ENCODE data around the gene RPUSD4. TPM values are rescaled to one million over a fixed set of nuclear protein-coding genes. Genes with fewer than 3 reads are reported as not detected.
"Not testable (repeated sequence)": the region's sequence is repeated elsewhere in the genome, so short reads cannot be mapped to it uniquely, and the experiment has no call there.

The RPUSD4 gene
- polyA plus RNA-seq (2013, experiment 1 of 4), result 40.4 TPM
- polyA plus RNA-seq (2013, experiment 2 of 4), result 42.7 TPM
- 30.1 TPM for polyA plus RNA-seq (2013, experiment 3 of 4)
- polyA plus RNA-seq (2013, experiment 4 of 4), result 35.7 TPM

- Histone ChIP-seq H3K4me3 (ENCODE audit: insufficient read depth, low read depth, low read length) (peak within 1 kb of the TSS; percentile 99), H3K27me3 (ENCODE audit: control insufficient read depth, insufficient read depth, low read length, poor library complexity, severe bottlenecking) (no peaks in the 10 kb centered on the region), H3K9me3 (ENCODE audit: control insufficient read depth, low read length) (no peaks in the 10 kb centered on the region), H3K36me3 (ENCODE audit: control insufficient read depth, insufficient read depth, low read length) (peaks cover 4% of the 10 kb centered on the region), H3K27ac (ENCODE audit: insufficient read depth, low read depth, low read length, poor library complexity, severe bottlenecking) (peak within 1 kb of the TSS; percentile 83), H3K4me1 (ENCODE audit: control insufficient read depth, insufficient read depth, low read length) (peaks cover 9% of the 10 kb centered on the region)
- WGBS, 2 experiments, result 0% methylated on average over 62 of the region's 62 CpGs
Measured at GRCh38 chr11:126211236-126212088, at the start of gene RPUSD4, which contains the start of gene FAM118B. TSS of gene RPUSD4 (minus strand) at chr11:126211650. CDS start at chr11:126211638, 12 bp downstream. TSS of gene FAM118B (plus strand) at chr11:126211782. CDS start at chr11:126235002, 23,220 bp downstream.

GRCh38 chr11:126257764-126258163, 46.3 kb upstream of the RPUSD4 start:
- Histone ChIP-seq H3K27ac (ENCODE audit: insufficient read depth, low read depth, low read length, poor library complexity, severe bottlenecking) (no peak overlapping the region), H3K27me3 (ENCODE audit: control insufficient read depth, insufficient read depth, low read length, poor library complexity, severe bottlenecking) (no peaks in the 10 kb centered on the region), H3K4me1 (ENCODE audit: control insufficient read depth, insufficient read depth, low read length) (no peaks in the 10 kb centered on the region), H3K4me3 (ENCODE audit: insufficient read depth, low read depth, low read length) (no peak overlapping the region), H3K36me3 (ENCODE audit: control insufficient read depth, insufficient read depth, low read length) (peaks cover 7% of the 10 kb centered on the region), H3K9me3 (ENCODE audit: control insufficient read depth, low read length) (no peaks in the 10 kb centered on the region)
- 98 to 100% methylated on average over 1 of the region's 2 CpGs for WGBS, 2 experiments

- 96 to 100% methylated on average over 2 of the region's 2 CpGs for WGBS, 2 experiments
- H3K9me3 ChIP-seq (ENCODE audit: control insufficient read depth, low read length), result no peaks in the 10 kb centered on the region
- H3K27me3 ChIP-seq (ENCODE audit: control insufficient read depth, insufficient read depth, low read length, poor library complexity, severe bottlenecking), result no peaks in the 10 kb centered on the region
- H3K36me3 ChIP-seq (ENCODE audit: control insufficient read depth, insufficient read depth, low read length), result peaks cover 3% of the 10 kb centered on the region
- no peak overlapping the region for H3K27ac ChIP-seq (ENCODE audit: insufficient read depth, low read depth, low read length, poor library complexity, severe bottlenecking)
- no peaks in the 10 kb centered on the region for H3K4me1 ChIP-seq (ENCODE audit: control insufficient read depth, insufficient read depth, low read length)
- H3K4me3 ChIP-seq (ENCODE audit: insufficient read depth, low read depth, low read length), result no peak overlapping the region
Measured at GRCh38 chr11:126257144-126257543, 45.7 kb upstream of the RPUSD4 start.

GRCh38 chr11:126256216-126256615, 44.8 kb upstream of the RPUSD4 start:
- no peak overlapping the region for H3K27ac ChIP-seq (ENCODE audit: insufficient read depth, low read depth, low read length, poor library complexity, severe bottlenecking)
- H3K4me1 ChIP-seq (ENCODE audit: control insufficient read depth, insufficient read depth, low read length), result no peaks in the 10 kb centered on the region
- H3K4me3 ChIP-seq (ENCODE audit: insufficient read depth, low read depth, low read length), result no peak overlapping the region
- no peaks in the 10 kb centered on the region for H3K9me3 ChIP-seq (ENCODE audit: control insufficient read depth, low read length)
- H3K36me3 ChIP-seq (ENCODE audit: control insufficient read depth, insufficient read depth, low read length), result peaks cover 1% of the 10 kb centered on the region
- WGBS, 2 experiments, result 97 to 98% methylated on average over 3 to 4 of the region's 4 CpGs
- no peaks in the 10 kb centered on the region for H3K27me3 ChIP-seq (ENCODE audit: control insufficient read depth, insufficient read depth, low read length, poor library complexity, severe bottlenecking)

- not testable (repeated sequence) for H3K4me1 ChIP-seq (ENCODE audit: control insufficient read depth, insufficient read depth, low read length); H3K36me3 ChIP-seq (ENCODE audit: control insufficient read depth, insufficient read depth, low read length); H3K9me3 ChIP-seq (ENCODE audit: control insufficient read depth, low read length); H3K27me3 ChIP-seq (ENCODE audit: control insufficient read depth, insufficient read depth, low read length, poor library complexity, severe bottlenecking); H3K27ac ChIP-seq (ENCODE audit: insufficient read depth, low read depth, low read length, poor library complexity, severe bottlenecking); H3K4me3 ChIP-seq (ENCODE audit: insufficient read depth, low read depth, low read length)
- 95 to 96% methylated on average over 5 of the region's 5 CpGs for WGBS, 2 experiments
Measured at GRCh38 chr11:126255507-126255906, 44.1 kb upstream of the RPUSD4 start.

GRCh38 chr11:126254819-126255218, 43.4 kb upstream of the RPUSD4 start:
- Histone ChIP-seq H3K27me3 (ENCODE audit: control insufficient read depth, insufficient read depth, low read length, poor library complexity, severe bottlenecking) (no peaks in the 10 kb centered on the region), H3K36me3 (ENCODE audit: control insufficient read depth, insufficient read depth, low read length) (peaks cover 2% of the 10 kb centered on the region), H3K4me3 (ENCODE audit: insufficient read depth, low read depth, low read length) (no peak overlapping the region), H3K4me1 (ENCODE audit: control insufficient read depth, insufficient read depth, low read length) (no peaks in the 10 kb centered on the region), H3K27ac (ENCODE audit: insufficient read depth, low read depth, low read length, poor library complexity, severe bottlenecking) (no peak overlapping the region), H3K9me3 (ENCODE audit: control insufficient read depth, low read length) (no peaks in the 10 kb centered on the region)
- 94 to 95% methylated on average over 1 of the region's 1 CpG for WGBS, 2 experiments

- Histone ChIP-seq H3K36me3 (ENCODE audit: control insufficient read depth, insufficient read depth, low read length) (peaks cover 2% of the 10 kb centered on the region), H3K4me3 (ENCODE audit: insufficient read depth, low read depth, low read length) (no peak overlapping the region), H3K27me3 (ENCODE audit: control insufficient read depth, insufficient read depth, low read length, poor library complexity, severe bottlenecking) (no peaks in the 10 kb centered on the region), H3K4me1 (ENCODE audit: control insufficient read depth, insufficient read depth, low read length) (no peaks in the 10 kb centered on the region), H3K9me3 (ENCODE audit: control insufficient read depth, low read length) (no peaks in the 10 kb centered on the region), H3K27ac (ENCODE audit: insufficient read depth, low read depth, low read length, poor library complexity, severe bottlenecking) (no peak overlapping the region)
- WGBS, 2 experiments, result 88% methylated on average over 4 of the region's 4 CpGs
Measured at GRCh38 chr11:126253265-126253664, 41.8 kb upstream of the RPUSD4 start.

- 83 to 95% methylated on average over 2 of the region's 2 CpGs for WGBS, 2 experiments
- Histone ChIP-seq H3K9me3 (ENCODE audit: control insufficient read depth, low read length) (no peaks in the 10 kb centered on the region), H3K4me1 (ENCODE audit: control insufficient read depth, insufficient read depth, low read length) (no peaks in the 10 kb centered on the region), H3K27me3 (ENCODE audit: control insufficient read depth, insufficient read depth, low read length, poor library complexity, severe bottlenecking) (no peaks in the 10 kb centered on the region), H3K4me3 (ENCODE audit: insufficient read depth, low read depth, low read length) (no peak overlapping the region), H3K27ac (ENCODE audit: insufficient read depth, low read depth, low read length, poor library complexity, severe bottlenecking) (no peak overlapping the region), H3K36me3 (ENCODE audit: control insufficient read depth, insufficient read depth, low read length) (peaks cover 18% of the 10 kb centered on the region)
Measured at GRCh38 chr11:126246636-126247035, 35.2 kb upstream of the RPUSD4 start.

GRCh38 chr11:126233391-126233790, 21.9 kb upstream of the RPUSD4 start:
- Histone ChIP-seq H3K27ac (ENCODE audit: insufficient read depth, low read depth, low read length, poor library complexity, severe bottlenecking) (no peak overlapping the region), H3K36me3 (ENCODE audit: control insufficient read depth, insufficient read depth, low read length) (peaks cover 5% of the 10 kb centered on the region), H3K27me3 (ENCODE audit: control insufficient read depth, insufficient read depth, low read length, poor library complexity, severe bottlenecking) (no peaks in the 10 kb centered on the region), H3K4me3 (ENCODE audit: insufficient read depth, low read depth, low read length) (no peak overlapping the region), H3K9me3 (ENCODE audit: control insufficient read depth, low read length) (no peaks in the 10 kb centered on the region), H3K4me1 (ENCODE audit: control insufficient read depth, insufficient read depth, low read length) (no peaks in the 10 kb centered on the region)
- 96 to 98% methylated on average over 3 to 4 of the region's 4 CpGs for WGBS, 2 experiments

GRCh38 chr11:126232683-126233082, 21.2 kb upstream of the RPUSD4 start:
- Histone ChIP-seq H3K27me3 (ENCODE audit: control insufficient read depth, insufficient read depth, low read length, poor library complexity, severe bottlenecking) (no peaks in the 10 kb centered on the region), H3K36me3 (ENCODE audit: control insufficient read depth, insufficient read depth, low read length) (peaks cover 5% of the 10 kb centered on the region), H3K9me3 (ENCODE audit: control insufficient read depth, low read length) (no peaks in the 10 kb centered on the region), H3K4me1 (ENCODE audit: control insufficient read depth, insufficient read depth, low read length) (no peaks in the 10 kb centered on the region), H3K27ac (ENCODE audit: insufficient read depth, low read depth, low read length, poor library complexity, severe bottlenecking) (no peak overlapping the region), H3K4me3 (ENCODE audit: insufficient read depth, low read depth, low read length) (no peak overlapping the region)
- WGBS, 2 experiments, result 100% methylated on average over 3 of the region's 3 CpGs; no CpG with 5 or more reads in 1 of the 2 experiments
